ENCODE data around the gene SLC14A1.

The SLC14A1 gene

GRCh38 chr18:45688833-45689232, 35.1 kb upstream of the SLC14A1 start:
- Histone ChIP-seq H3K9me3 (ENCODE audit: control insufficient read depth in 2 of 2, low read length in 2 of 2) (no peaks in the 10 kb centered on the region), H3K4me1 (ENCODE audit: control insufficient read depth, insufficient read depth, low read length) (no peaks in the 10 kb centered on the region), H3K27me3 (ENCODE audit: control insufficient read depth in 1 of 2, insufficient read depth in 2 of 2, low read length in 2 of 2) (no peaks in the 10 kb centered on the region), H3K36me3 (ENCODE audit: control insufficient read depth in 2 of 2, insufficient read depth in 2 of 2, low read length in 2 of 2) (no peaks in the 10 kb centered on the region), H3K9ac (ENCODE audit: low read length in 2 of 2) (no peak overlapping the region), H3K27ac (ENCODE audit: low read length) (no peak overlapping the region), H3K4me3 (ENCODE audit: low read length in 2 of 2) (no peak overlapping the region)

DNA sequence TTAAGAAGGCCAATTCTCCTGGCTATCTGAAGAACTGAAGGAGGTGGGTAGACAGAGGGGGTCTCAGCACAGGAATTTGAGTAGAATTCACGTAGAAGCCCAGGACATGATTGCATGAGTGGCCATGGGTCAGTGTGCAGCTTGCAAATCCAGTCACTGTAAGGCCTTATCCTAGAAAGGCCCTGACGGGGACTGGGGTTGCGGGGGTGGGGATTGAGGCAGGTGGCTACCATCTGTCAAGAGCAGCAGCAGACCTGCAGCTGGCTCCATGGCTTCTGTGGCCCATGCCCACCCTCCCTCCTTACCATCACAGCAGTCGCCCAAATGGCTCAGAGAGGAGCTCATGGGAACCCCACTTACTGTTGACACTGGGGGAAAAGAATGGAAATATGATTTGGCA, 34.6 kb upstream of the SLC14A1 start:
- Histone ChIP-seq H3K36me3 (ENCODE audit: control insufficient read depth in 2 of 2, insufficient read depth in 2 of 2, low read length in 2 of 2) (no peaks in the 10 kb centered on the region), H3K9ac (ENCODE audit: low read length in 2 of 2) (no peak overlapping the region), H3K4me3 (ENCODE audit: low read length in 2 of 2) (no peak overlapping the region), H3K27me3 (ENCODE audit: control insufficient read depth in 1 of 2, insufficient read depth in 2 of 2, low read length in 2 of 2) (no peaks in the 10 kb centered on the region), H3K27ac (ENCODE audit: low read length) (no peak overlapping the region), H3K9me3 (ENCODE audit: control insufficient read depth in 2 of 2, low read length in 2 of 2) (no peaks in the 10 kb centered on the region), H3K4me1 (ENCODE audit: control insufficient read depth, insufficient read depth, low read length) (no peaks in the 10 kb centered on the region)

- no peaks in the 10 kb centered on the region for H3K36me3 ChIP-seq (ENCODE audit: control insufficient read depth in 2 of 2, insufficient read depth in 2 of 2, low read length in 2 of 2)
- H3K9ac ChIP-seq (ENCODE audit: low read length in 2 of 2), result no peak overlapping the region
- no peak overlapping the region for H3K27ac ChIP-seq (ENCODE audit: low read length)
- H3K4me3 ChIP-seq (ENCODE audit: low read length in 2 of 2), result no peak overlapping the region
- H3K27me3 ChIP-seq (ENCODE audit: control insufficient read depth in 1 of 2, insufficient read depth in 2 of 2, low read length in 2 of 2), result no peaks in the 10 kb centered on the region
- no peaks in the 10 kb centered on the region for H3K4me1 ChIP-seq (ENCODE audit: control insufficient read depth, insufficient read depth, low read length)
- H3K9me3 ChIP-seq (ENCODE audit: control insufficient read depth in 2 of 2, low read length in 2 of 2), result no peaks in the 10 kb centered on the region
These were observed 32.8 kb upstream of the SLC14A1 start for GRCh38 chr18:45690975-45691815.

DNA sequence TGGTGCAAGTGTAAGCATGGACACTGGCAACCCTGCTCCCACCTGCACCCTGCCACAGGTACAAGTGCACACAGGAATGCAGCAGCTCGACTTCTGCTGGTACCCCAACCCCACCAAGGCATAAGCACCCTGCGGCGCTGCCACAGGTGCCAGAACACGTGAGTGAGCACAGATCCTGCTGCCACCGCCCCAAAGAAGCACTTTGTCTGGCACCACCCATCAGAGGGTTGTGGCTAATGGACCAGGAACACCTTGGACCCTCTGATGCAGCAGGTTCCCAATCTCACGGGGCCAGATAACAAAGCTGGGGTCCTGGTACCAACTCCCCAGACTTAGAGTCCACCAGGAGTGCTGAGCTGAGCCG, 32.2 kb upstream of the SLC14A1 start:
- Histone ChIP-seq H3K27ac (ENCODE audit: low read length) (no peak overlapping the region), H3K9ac (ENCODE audit: low read length in 2 of 2) (no peak overlapping the region), H3K27me3 (ENCODE audit: control insufficient read depth in 1 of 2, insufficient read depth in 2 of 2, low read length in 2 of 2) (no peaks in the 10 kb centered on the region), H3K4me1 (ENCODE audit: control insufficient read depth, insufficient read depth, low read length) (no peaks in the 10 kb centered on the region), H3K9me3 (ENCODE audit: control insufficient read depth in 2 of 2, low read length in 2 of 2) (no peaks in the 10 kb centered on the region), H3K36me3 (ENCODE audit: control insufficient read depth in 2 of 2, insufficient read depth in 2 of 2, low read length in 2 of 2) (no peaks in the 10 kb centered on the region), H3K4me3 (ENCODE audit: low read length in 2 of 2) (no peak overlapping the region)

GRCh38 chr18:45702708-45703265, 21.2 kb upstream of the SLC14A1 start:
- Histone ChIP-seq H3K9me3 (ENCODE audit: control insufficient read depth in 2 of 2, low read length in 2 of 2) (peaks cover 0 to 4% of the 10 kb centered on the region in 2 donors), H3K27me3 (ENCODE audit: control insufficient read depth in 1 of 2, insufficient read depth in 2 of 2, low read length in 2 of 2) (no peaks in the 10 kb centered on the region), H3K4me1 (ENCODE audit: control insufficient read depth, insufficient read depth, low read length) (no peaks in the 10 kb centered on the region), H3K9ac (ENCODE audit: low read length in 2 of 2) (no peak overlapping the region), H3K36me3 (ENCODE audit: control insufficient read depth in 2 of 2, insufficient read depth in 2 of 2, low read length in 2 of 2) (no peaks in the 10 kb centered on the region), H3K4me3 (ENCODE audit: low read length in 2 of 2) (no peak overlapping the region), H3K27ac (ENCODE audit: low read length) (no peak overlapping the region)

GRCh38 chr18:45708831-45709230, 15.2 kb upstream of the SLC14A1 start:
- no peaks in the 10 kb centered on the region for H3K4me1 ChIP-seq (ENCODE audit: control insufficient read depth, insufficient read depth, low read length)
- no peak overlapping the region for H3K27ac ChIP-seq (ENCODE audit: low read length)
- no peaks in the 10 kb centered on the region for H3K9me3 ChIP-seq (ENCODE audit: control insufficient read depth in 2 of 2, low read length in 2 of 2)
- no peaks in the 10 kb centered on the region for H3K27me3 ChIP-seq (ENCODE audit: control insufficient read depth in 1 of 2, insufficient read depth in 2 of 2, low read length in 2 of 2)
- no peak overlapping the region for H3K9ac ChIP-seq (ENCODE audit: low read length in 2 of 2)
- no peak overlapping the region for H3K4me3 ChIP-seq (ENCODE audit: low read length in 2 of 2)
- no peaks in the 10 kb centered on the region for H3K36me3 ChIP-seq (ENCODE audit: control insufficient read depth in 2 of 2, insufficient read depth in 2 of 2, low read length in 2 of 2)

DNA sequence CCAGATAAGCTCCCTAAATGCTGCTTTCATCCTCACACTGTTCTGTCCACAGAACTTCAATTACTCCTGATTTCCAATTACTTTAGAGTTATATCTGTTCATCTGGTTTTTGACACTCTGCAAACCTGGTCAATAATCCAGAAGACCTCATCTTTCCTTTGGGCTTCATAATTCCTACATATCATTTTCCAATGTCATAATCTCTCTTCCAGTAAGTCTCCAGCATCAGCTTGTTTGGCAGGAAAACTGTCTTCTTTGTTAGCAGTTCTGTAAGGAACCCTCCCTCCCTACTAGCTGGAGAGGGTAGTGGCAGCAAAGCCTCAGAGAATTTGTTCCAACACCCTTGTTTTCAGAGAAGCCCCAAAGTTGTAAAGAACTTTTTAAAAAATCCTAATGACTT, 11.9 kb upstream of the SLC14A1 start:
- no peaks in the 10 kb centered on the region for H3K9me3 ChIP-seq (ENCODE audit: control insufficient read depth in 2 of 2, low read length in 2 of 2)
- H3K9ac ChIP-seq (ENCODE audit: low read length in 2 of 2), result no peak overlapping the region
- no peak overlapping the region for H3K27ac ChIP-seq (ENCODE audit: low read length)
- H3K4me1 ChIP-seq (ENCODE audit: control insufficient read depth, insufficient read depth, low read length), result no peaks in the 10 kb centered on the region
- no peaks in the 10 kb centered on the region for H3K36me3 ChIP-seq (ENCODE audit: control insufficient read depth in 2 of 2, insufficient read depth in 2 of 2, low read length in 2 of 2)
- no peak overlapping the region for H3K4me3 ChIP-seq (ENCODE audit: low read length in 2 of 2)
- H3K27me3 ChIP-seq (ENCODE audit: control insufficient read depth in 1 of 2, insufficient read depth in 2 of 2, low read length in 2 of 2), result peaks cover 0 to 4% of the 10 kb centered on the region in 2 donors

- Histone ChIP-seq H3K27ac (ENCODE audit: low read length) (no peak overlapping the region), H3K4me1 (ENCODE audit: control insufficient read depth, insufficient read depth, low read length) (no peaks in the 10 kb centered on the region), H3K9me3 (ENCODE audit: control insufficient read depth in 2 of 2, low read length in 2 of 2) (no peaks in the 10 kb centered on the region), H3K27me3 (ENCODE audit: control insufficient read depth in 1 of 2, insufficient read depth in 2 of 2, low read length in 2 of 2) (peaks cover 0 to 4% of the 10 kb centered on the region in 2 donors), H3K9ac (ENCODE audit: low read length in 2 of 2) (no peak overlapping the region), H3K36me3 (ENCODE audit: control insufficient read depth in 2 of 2, insufficient read depth in 2 of 2, low read length in 2 of 2) (no peaks in the 10 kb centered on the region), H3K4me3 (ENCODE audit: low read length in 2 of 2) (no peak overlapping the region)
These were observed 10.7 kb upstream of the SLC14A1 start for GRCh38 chr18:45713239-45713638.

DNA sequence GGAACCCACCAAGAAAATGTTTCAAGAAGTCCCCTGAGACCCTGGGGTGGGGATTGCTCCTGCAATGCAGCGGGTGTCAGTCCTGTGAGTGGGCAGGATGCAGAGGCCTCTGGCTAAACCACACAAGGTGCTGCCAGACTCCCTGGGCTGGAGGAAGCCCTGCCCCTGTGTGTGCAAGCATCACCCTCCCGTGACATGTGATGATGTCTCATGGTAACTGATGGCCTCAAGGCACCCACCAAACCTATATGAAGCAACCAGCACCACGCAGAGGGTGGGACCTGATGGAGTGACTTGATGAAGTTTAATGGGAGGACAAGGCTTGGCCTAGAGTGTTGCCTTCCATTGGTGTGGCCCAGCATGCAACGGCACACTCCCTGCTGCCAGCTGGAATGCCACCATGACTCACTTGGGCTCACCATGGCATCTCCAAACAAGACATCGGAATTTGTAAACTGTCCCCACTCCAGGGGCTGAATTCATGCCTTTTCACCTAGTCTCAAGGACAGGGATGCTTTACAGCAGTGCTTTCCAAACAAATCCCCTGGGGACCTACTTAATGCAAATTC, 8.7 kb upstream of the SLC14A1 start:
- Histone ChIP-seq H3K9me3 (ENCODE audit: control insufficient read depth in 2 of 2, low read length in 2 of 2) (no peaks in the 10 kb centered on the region), H3K27ac (ENCODE audit: low read length) (no peak overlapping the region), H3K27me3 (ENCODE audit: control insufficient read depth in 1 of 2, insufficient read depth in 2 of 2, low read length in 2 of 2) (peaks cover 2 to 6% of the 10 kb centered on the region in 2 donors)

DNA sequence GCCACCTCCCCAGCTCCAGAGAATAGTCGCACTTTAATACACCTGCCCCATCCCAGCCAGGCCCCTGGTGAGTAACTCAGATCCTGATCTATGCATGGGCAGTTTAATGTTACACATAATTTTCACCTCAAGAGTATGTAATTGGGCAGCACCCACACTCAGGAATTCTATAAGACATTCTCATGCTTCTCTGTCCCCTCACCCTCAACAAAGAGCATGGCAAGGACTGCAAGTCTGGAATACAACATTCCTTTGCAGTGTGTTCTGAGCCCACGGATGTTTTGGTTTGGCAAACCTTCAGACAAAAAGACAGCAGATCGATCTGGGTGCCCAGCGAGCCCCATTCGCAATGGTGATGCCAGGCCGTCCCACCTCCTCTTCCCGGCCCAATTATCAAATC, 4.9 kb upstream of the SLC14A1 start:
- Histone ChIP-seq H3K9me3 (ENCODE audit: control insufficient read depth in 2 of 2, low read length in 2 of 2) (no peaks in the 10 kb centered on the region), H3K36me3 (ENCODE audit: control insufficient read depth in 2 of 2, insufficient read depth in 2 of 2, low read length in 2 of 2) (no peaks in the 10 kb centered on the region), H3K9ac (ENCODE audit: low read length in 2 of 2) (no peak overlapping the region)

More for the DNA sequence above, 8.7 kb upstream of the SLC14A1 start:
- Histone ChIP-seq H3K9ac (ENCODE audit: low read length in 2 of 2) (no peak overlapping the region), H3K4me3 (ENCODE audit: low read length in 2 of 2) (no peak overlapping the region), H3K4me1 (ENCODE audit: control insufficient read depth, insufficient read depth, low read length) (no peaks in the 10 kb centered on the region), H3K36me3 (ENCODE audit: control insufficient read depth in 2 of 2, insufficient read depth in 2 of 2, low read length in 2 of 2) (no peaks in the 10 kb centered on the region)

DNA sequence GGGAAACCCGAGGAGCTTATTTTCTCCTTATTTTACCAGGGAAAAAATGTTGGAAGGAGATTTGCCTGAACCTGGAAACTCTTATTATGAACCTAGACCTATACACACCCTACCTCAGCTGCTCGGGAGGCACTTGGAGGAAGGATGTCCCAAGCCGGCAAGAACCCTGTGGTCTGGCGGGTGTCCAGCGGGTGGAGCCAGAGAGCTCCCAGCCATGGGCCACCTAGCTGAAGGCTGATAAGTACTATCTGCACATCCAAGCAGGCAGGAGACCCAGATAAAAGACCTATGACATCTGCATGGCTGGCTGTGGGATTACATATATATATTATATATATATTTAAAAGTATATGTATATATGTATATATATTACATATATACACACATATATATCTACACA, 1.1 kb upstream of the SLC14A1 start:
- Histone ChIP-seq H3K4me1 (ENCODE audit: control insufficient read depth, insufficient read depth, low read length) (no peaks in the 10 kb centered on the region), H3K27me3 (ENCODE audit: control insufficient read depth in 1 of 2, insufficient read depth in 2 of 2, low read length in 2 of 2) (peaks cover 6 to 7% of the 10 kb centered on the region in 2 donors), H3K36me3 (ENCODE audit: control insufficient read depth in 2 of 2, insufficient read depth in 2 of 2, low read length in 2 of 2) (no peaks in the 10 kb centered on the region), H3K4me3 (ENCODE audit: low read length in 2 of 2) (no peak overlapping the region), H3K27ac (ENCODE audit: low read length) (no peak overlapping the region), H3K9me3 (ENCODE audit: control insufficient read depth in 2 of 2, low read length in 2 of 2) (no peaks in the 10 kb centered on the region), H3K9ac (ENCODE audit: low read length in 2 of 2) (no peak overlapping the region)

More for the DNA sequence above, 4.9 kb upstream of the SLC14A1 start:
- H3K27me3 ChIP-seq (ENCODE audit: control insufficient read depth in 1 of 2, insufficient read depth in 2 of 2, low read length in 2 of 2), result peaks cover 6 to 12% of the 10 kb centered on the region in 2 donors
- H3K27ac ChIP-seq (ENCODE audit: low read length), result no peak overlapping the region
- no peaks in the 10 kb centered on the region for H3K4me1 ChIP-seq (ENCODE audit: control insufficient read depth, insufficient read depth, low read length)
- H3K4me3 ChIP-seq (ENCODE audit: low read length in 2 of 2), result no peak overlapping the region
